DOHH2 (cell line): Measurements from ENCODE around the gene UROC1.

Experiments used
- H3F3A ChIP-seq: fragments of 200-600 bp; sonication (generic), shearing (Covaris generic); 2 replicates; pipeline ENCODE4 v1.6.0; 2016; ENCODE audit warnings: antibody characterized with exemption, mild to moderate bottlenecking; ENCODE audit not compliant: control insufficient read depth, insufficient read depth
- H3K27ac ChIP-seq: fragments of 200-600 bp; sonication (generic); 2 replicates; pipeline ENCODE4 v1.5.1; 2014; ENCODE audit warnings: low read depth, mild to moderate bottlenecking, low read length, moderate library complexity
- H3K27me3 ChIP-seq: fragments of 200-600 bp; sonication (generic); 2 replicates; pipeline ENCODE4 v1.6.1; 2014; ENCODE audit warnings: mild to moderate bottlenecking, low read length, mixed read lengths; ENCODE audit not compliant: control insufficient read depth
- H3K36me3 ChIP-seq: fragments of 200-600 bp; sonication (generic); 2 replicates; pipeline ENCODE4 v1.6.1; 2014; ENCODE audit warnings: mild to moderate bottlenecking, low read length, moderate library complexity, mixed read lengths; ENCODE audit not compliant: control insufficient read depth
- H3K4me1 ChIP-seq: fragments of 200-600 bp; sonication (generic); 2 replicates; pipeline ENCODE4 v1.6.1; 2014; ENCODE audit warnings: mild to moderate bottlenecking, low read length, mixed read lengths; ENCODE audit not compliant: control insufficient read depth
- H3K4me2 ChIP-seq: fragments of 200-600 bp; sonication (generic); 2 replicates; pipeline ENCODE4 v1.6.0; 2014; ENCODE audit warnings: mild to moderate bottlenecking, low read length, moderate library complexity
- H3K4me3 ChIP-seq: fragments of 200-600 bp; sonication (generic); 2 replicates; pipeline ENCODE4 v1.5.1; 2014; ENCODE audit warnings: mild to moderate bottlenecking, low read length, mixed read lengths
- H3K79me2 ChIP-seq: fragments of 200-600 bp; sonication (generic); 2 replicates; pipeline ENCODE4 v1.6.1; 2014; ENCODE audit warnings: mild to moderate bottlenecking, low read length, mixed read lengths; ENCODE audit not compliant: control insufficient read depth
- H3K9me2 ChIP-seq: fragments of 200-600 bp; sonication (generic); replicated peaks from 2 replicates; pipeline ENCODE4 v1.6.1; 2014; ENCODE audit warnings: mild to moderate bottlenecking, low read length, mixed read lengths; ENCODE audit not compliant: control insufficient read depth
- H3K9me3 ChIP-seq: fragments of 200-600 bp; sonication (generic); 2 replicates; pipeline ENCODE4 v1.6.1; 2014; ENCODE audit warnings: antibody characterized with exemption, low read length, mixed read lengths; ENCODE audit not compliant: control insufficient read depth, insufficient read depth
- H4K20me1 ChIP-seq: fragments of 200-600 bp; sonication (generic); 2 replicates; pipeline ENCODE4 v1.6.0; 2014; ENCODE audit warnings: low read depth, mild to moderate bottlenecking, antibody characterized with exemption, low read length, moderate library complexity; ENCODE audit not compliant: control insufficient read depth, insufficient read depth
- CTCF ChIP-seq: fragments of 200-600 bp; sonication (generic); IDR thresholded peaks from one replicate; pipeline ENCODE4 v1.5.1; 2014; ENCODE audit warnings: antibody characterized with exemption, mild to moderate bottlenecking, low read depth, low read length; ENCODE audit not compliant: poor library complexity, severe bottlenecking
- EZH2phosphoT487 ChIP-seq: fragments of 200-600 bp; sonication (generic); IDR thresholded peaks from 2 replicates; pipeline ENCODE4 v1.6.1; 2017; ENCODE audit warnings: borderline replicate concordance, mild to moderate bottlenecking, antibody characterized with exemption, low read length, moderate library complexity, mixed read lengths

Gene UROC1

GRCh38 chr3:126485956-126486355, 31.6 kb downstream of the UROC1 start:
- Histone ChIP-seq H4K20me1 (no peaks in the 10 kb centered on the region), H3K9me3 (no peaks in the 10 kb centered on the region), H3K9me2 (no peaks in the 10 kb centered on the region), H3F3A (no peaks in the 10 kb centered on the region), H3K79me2 (no peaks in the 10 kb centered on the region), H3K4me3 (no peak overlapping the region), H3K4me2 (no peak overlapping the region), H3K36me3 (no peaks in the 10 kb centered on the region), H3K27me3 (no peaks in the 10 kb centered on the region), H3K27ac (no peak overlapping the region), H3K4me1 (no peaks in the 10 kb centered on the region)
- TF ChIP-seq CTCF, result no peak
- TF ChIP-seq EZH2phosphoT487, result no peak

- no peaks in the 10 kb centered on the region for H3K27me3 ChIP-seq
- H3K27ac ChIP-seq, result no peak overlapping the region
- H3K9me2 ChIP-seq, result no peaks in the 10 kb centered on the region
- H3K36me3 ChIP-seq, result no peaks in the 10 kb centered on the region
- no peak overlapping the region for H3K4me3 ChIP-seq
- H3K4me2 ChIP-seq, result no peak overlapping the region
- H3K79me2 ChIP-seq, result no peaks in the 10 kb centered on the region
- no peaks in the 10 kb centered on the region for H3K9me3 ChIP-seq
- no peaks in the 10 kb centered on the region for H4K20me1 ChIP-seq
- H3F3A ChIP-seq, result no peaks in the 10 kb centered on the region
- no peak for TF ChIP-seq CTCF
- TF ChIP-seq EZH2phosphoT487, result no peak
- H3K4me1 ChIP-seq, result no peaks in the 10 kb centered on the region
Observed at GRCh38 chr3:126485176-126485897, 32.2 kb downstream of the UROC1 start.

- Histone ChIP-seq H3K4me3 (no peak overlapping the region), H3K4me2 (no peak overlapping the region)
Observed at GRCh38 chr3:126484662-126485061, 32.9 kb downstream of the UROC1 start.

More at GRCh38 chr3:126484662-126485061, 32.9 kb downstream of the UROC1 start:
- H3K27me3 ChIP-seq, result no peaks in the 10 kb centered on the region
- H3K9me3 ChIP-seq, result no peaks in the 10 kb centered on the region
- no peaks in the 10 kb centered on the region for H3K36me3 ChIP-seq
- no peak overlapping the region for H3K27ac ChIP-seq
- no peaks in the 10 kb centered on the region for H3K9me2 ChIP-seq
- no peak for TF ChIP-seq EZH2phosphoT487
- TF ChIP-seq CTCF, result no peak
- H3K4me1 ChIP-seq, result no peaks in the 10 kb centered on the region
- no peaks in the 10 kb centered on the region for H4K20me1 ChIP-seq
- no peaks in the 10 kb centered on the region for H3K79me2 ChIP-seq
- H3F3A ChIP-seq, result no peaks in the 10 kb centered on the region
